ENCODE results near the gene HENMT1.

Gene HENMT1

GRCh38 chr1:108612496-108612895 lies 48.4 kb downstream of the HENMT1 start:
- Histone ChIP-seq H3K79me2 (ENCODE audit: insufficient read depth, low read length) (no peaks in the 10 kb centered on the region), H3F3A (ENCODE audit: insufficient read depth) (no peaks in the 10 kb centered on the region), H3K9me3 (ENCODE audit: insufficient read depth, low read length) (no peaks in the 10 kb centered on the region), H3K27me3 (ENCODE audit: low read length) (no peaks in the 10 kb centered on the region), H3K4me2 (ENCODE audit: low read depth, low read length, poor library complexity, severe bottlenecking) (no peak overlapping the region), H3K4me3 (ENCODE audit: insufficient read depth, low read length, poor library complexity, severe bottlenecking) (no peak overlapping the region), H3K9ac (ENCODE audit: low read length) (no peak overlapping the region), H4K20me1 (ENCODE audit: low read depth, low read length) (no peaks in the 10 kb centered on the region), H3K36me3 (ENCODE audit: low read length) (no peaks in the 10 kb centered on the region), H2AFZ (ENCODE audit: low read depth, low read length, severe bottlenecking) (no peak overlapping the region), H3K27ac (ENCODE audit: low read depth, low read length) (no peak overlapping the region), H3K9me2 (replicated peaks; ENCODE audit: insufficient read depth, low read length) (no peaks in the 10 kb centered on the region)
- TF ChIP-seq CTCF (IDR thresholded peaks at IDR 0.05; ENCODE audit: insufficient read depth, low read length, poor library complexity, severe bottlenecking) (no peak), EZH2phosphoT487 (conservative IDR thresholded peaks at IDR 0.05; ENCODE audit: low read length) (no peak)

GRCh38 chr1:108611984-108612383 lies 48.9 kb downstream of the HENMT1 start:
- H3K9me3 ChIP-seq (ENCODE audit: insufficient read depth, low read length) = no peaks in the 10 kb centered on the region
- no peaks in the 10 kb centered on the region for H3K27me3 ChIP-seq (ENCODE audit: low read length)
- no peak overlapping the region for H2AFZ ChIP-seq (ENCODE audit: low read depth, low read length, severe bottlenecking)
- no peaks in the 10 kb centered on the region for H3K79me2 ChIP-seq (ENCODE audit: insufficient read depth, low read length)
- H3K9ac ChIP-seq (ENCODE audit: low read length) = no peak overlapping the region
- no peaks in the 10 kb centered on the region for H3K36me3 ChIP-seq (ENCODE audit: low read length)
- no peak overlapping the region for H3K4me3 ChIP-seq (ENCODE audit: insufficient read depth, low read length, poor library complexity, severe bottlenecking)
- no peak overlapping the region for H3K4me2 ChIP-seq (ENCODE audit: low read depth, low read length, poor library complexity, severe bottlenecking)
- no peaks in the 10 kb centered on the region for H3F3A ChIP-seq (ENCODE audit: insufficient read depth)
- TF ChIP-seq EZH2phosphoT487 (conservative IDR thresholded peaks at IDR 0.05; ENCODE audit: low read length) (no peak), CTCF (IDR thresholded peaks at IDR 0.05; ENCODE audit: insufficient read depth, low read length, poor library complexity, severe bottlenecking) (no peak)
- H4K20me1 ChIP-seq (ENCODE audit: low read depth, low read length) = no peaks in the 10 kb centered on the region
- H3K27ac ChIP-seq (ENCODE audit: low read depth, low read length) = no peak overlapping the region
- H3K9me2 ChIP-seq (replicated peaks; ENCODE audit: insufficient read depth, low read length) = no peaks in the 10 kb centered on the region

- Histone ChIP-seq H3K27ac (ENCODE audit: low read depth, low read length) (no peak overlapping the region), H3K4me3 (ENCODE audit: insufficient read depth, low read length, poor library complexity, severe bottlenecking) (no peak overlapping the region), H2AFZ (ENCODE audit: low read depth, low read length, severe bottlenecking) (no peak overlapping the region), H3K4me2 (ENCODE audit: low read depth, low read length, poor library complexity, severe bottlenecking) (no peak overlapping the region), H3K9me3 (ENCODE audit: insufficient read depth, low read length) (no peaks in the 10 kb centered on the region), H4K20me1 (ENCODE audit: low read depth, low read length) (no peaks in the 10 kb centered on the region), H3F3A (ENCODE audit: insufficient read depth) (no peaks in the 10 kb centered on the region), H3K9ac (ENCODE audit: low read length) (no peak overlapping the region), H3K36me3 (ENCODE audit: low read length) (no peaks in the 10 kb centered on the region), H3K27me3 (ENCODE audit: low read length) (no peaks in the 10 kb centered on the region), H3K79me2 (ENCODE audit: insufficient read depth, low read length) (no peaks in the 10 kb centered on the region), H3K9me2 (replicated peaks; ENCODE audit: insufficient read depth, low read length) (no peaks in the 10 kb centered on the region)
- TF ChIP-seq CTCF (IDR thresholded peaks at IDR 0.05; ENCODE audit: insufficient read depth, low read length, poor library complexity, severe bottlenecking) = no peak
- no peak for TF ChIP-seq EZH2phosphoT487 (conservative IDR thresholded peaks at IDR 0.05; ENCODE audit: low read length)
Observed at GRCh38 chr1:108610073-108610472, 50.8 kb downstream of the HENMT1 start.
